HG03060 (cell line): Measurements from ENCODE around the gene STXBP4.

Experiments used
- ATAC-seq: cut with Tn5 transposase; IDR thresholded peaks from one replicate; pipeline ENCODE4 v1.9.1; 2021; ENCODE audit warnings: low read depth, moderate number of reproducible peaks; ENCODE audit not compliant: unreplicated experiment

Gene STXBP4

GRCh38 chr17:55110521-55110920 is 142.0 kb downstream of the STXBP4 start:
- no peak for ATAC-seq

GRCh38 chr17:55114283-55114682 is 145.7 kb downstream of the STXBP4 start:
- no peak for ATAC-seq

GRCh38 chr17:55116440-55116914 is 147.9 kb downstream of the STXBP4 start:
- no peak for ATAC-seq

GRCh38 chr17:55117164-55117563 is 148.6 kb downstream of the STXBP4 start:
- no peak for ATAC-seq

- ATAC-seq: no peak
These were observed 152.1 kb downstream of the STXBP4 start for GRCh38 chr17:55120651-55121050.

GRCh38 chr17:55121268-55121667 is 152.7 kb downstream of the STXBP4 start:
- no peak for ATAC-seq

- ATAC-seq: no peak
These were observed 153.5 kb downstream of the STXBP4 start for GRCh38 chr17:55122114-55122513.

- ATAC-seq: no peak
These were observed 156.3 kb downstream of the STXBP4 start for GRCh38 chr17:55124730-55125360.

GRCh38 chr17:55133583-55133982 is 165.0 kb downstream of the STXBP4 start:
- ATAC-seq: no peak

GRCh38 chr17:55134486-55135157 is 166.1 kb downstream of the STXBP4 start:
- no peak for ATAC-seq

- ATAC-seq: no peak
These were observed 172.2 kb downstream of the STXBP4 start for GRCh38 chr17:55140809-55141208.

GRCh38 chr17:55144518-55144917 is 176.0 kb downstream of the STXBP4 start:
- ATAC-seq: no peak

GRCh38 chr17:55149485-55149884 is 180.9 kb downstream of the STXBP4 start:
- ATAC-seq: no peak

GRCh38 chr17:55152236-55152635 is 183.7 kb downstream of the STXBP4 start:
- ATAC-seq: no peak

GRCh38 chr17:55154101-55154500 is 185.5 kb downstream of the STXBP4 start:
- no peak for ATAC-seq

- ATAC-seq: no peak
These were observed 187.4 kb downstream of the STXBP4 start for GRCh38 chr17:55155856-55156560.

GRCh38 chr17:55157165-55157564 is 188.6 kb downstream of the STXBP4 start:
- ATAC-seq: no peak

- no peak for ATAC-seq
These were observed 189.9 kb downstream of the STXBP4 start for GRCh38 chr17:55158439-55158838.

GRCh38 chr17:55159251-55159650 is 190.7 kb downstream of the STXBP4 start:
- ATAC-seq: no peak

- no peak for ATAC-seq
These were observed 191.9 kb downstream of the STXBP4 start for GRCh38 chr17:55160501-55160900.

- ATAC-seq: no peak
These were observed 193.5 kb downstream of the STXBP4 start for GRCh38 chr17:55161935-55162555.
